Lower leg skin (tissue), 3 donors: ENCODE measurements around the gene AXIN2.

Experiments used
- CTCF ChIP-seq, 3 donors: fragments of 450-650 bp; IDR thresholded peaks; one replicate each; pipeline ENCODE4 v1.5.1; 2016; ENCODE audit warnings: antibody characterized with exemption in 3 of 3, mild to moderate bottlenecking in 3 of 3, moderate library complexity in 2 of 3
- POLR2A ChIP-seq, 2 donors: fragments of 450-650 bp; IDR thresholded peaks; one replicate each; pipeline ENCODE4 v1.6.1; 2016 to 2017; ENCODE audit warnings: antibody characterized with exemption in 2 of 2, mild to moderate bottlenecking in 1 of 2, moderate library complexity in 1 of 2

- no peak for TF ChIP-seq CTCF (IDR thresholded peaks at IDR 0.05)
- no peak for TF ChIP-seq POLR2A (IDR thresholded peaks at IDR 0.05)
Measured at GRCh38 chr17:65553009-65553645, 8.3 kb downstream of the AXIN2 start.
